ENCODE data around the gene EEF1A2.

EEF1A2 gene

GRCh38 chr20:63539092-63539430 is 40.2 kb upstream of the EEF1A2 start:
- no peaks in the 10 kb centered on the region for H4K20me1 ChIP-seq (ENCODE audit: insufficient read depth, low read length)
- H3K9ac ChIP-seq (ENCODE audit: low read length) = no peak overlapping the region
- no peaks in the 10 kb centered on the region for H3K79me2 ChIP-seq (ENCODE audit: low read length)
- no peaks in the 10 kb centered on the region for H3K9me3 ChIP-seq (replicated peaks; ENCODE audit: insufficient read depth, low read length)
- no peak overlapping the region for H3K27ac ChIP-seq (ENCODE audit: low read length)
- no peaks in the 10 kb centered on the region for H3K9me2 ChIP-seq (replicated peaks; ENCODE audit: insufficient read depth, low read length)
- H3K4me1 ChIP-seq (ENCODE audit: low read length) = peaks cover 7% of the 10 kb centered on the region; the same call in 1 of the 2 replicates
- H2AFZ ChIP-seq (ENCODE audit: low read length) = no peak overlapping the region
- no peak for DNase-seq
- no peak overlapping the region for H3K4me2 ChIP-seq (ENCODE audit: low read depth, low read length)
- no peaks in the 10 kb centered on the region for H3K36me3 ChIP-seq (replicated peaks; ENCODE audit: insufficient read depth, low read length)
- TF ChIP-seq EZH2phosphoT487 (IDR thresholded peaks at IDR 0.05; ENCODE audit: low read length) = no peak
- no peak for TF ChIP-seq EZH2 (optimal IDR thresholded peaks at IDR 0.05; ENCODE audit: low read depth, low read length)
- TF ChIP-seq CTCF (IDR thresholded peaks at IDR 0.05; ENCODE audit: low read length) = no peak
- 0 out of 2 replicates have a peak, but pooled peaks cover 4% of the 10 kb centered on the region for H3F3A ChIP-seq (ENCODE audit: insufficient read depth, low read length)
- H3K4me3 ChIP-seq (ENCODE audit: low read length) = no peak overlapping the region
- H3K27me3 ChIP-seq (replicated peaks; ENCODE audit: insufficient read depth, low read length) = peaks cover 53% of the 10 kb centered on the region

GRCh38 chr20:63538204-63539091 is 39.6 kb upstream of the EEF1A2 start:
- no peak overlapping the region for H3K4me3 ChIP-seq (ENCODE audit: low read length)

GRCh38 chr20:63537525-63538203 is 38.8 kb upstream of the EEF1A2 start:
- Histone ChIP-seq H3K79me2 (ENCODE audit: low read length) (no peaks in the 10 kb centered on the region), H3K9me2 (replicated peaks; ENCODE audit: insufficient read depth, low read length) (no peaks in the 10 kb centered on the region), H3F3A (ENCODE audit: insufficient read depth, low read length) (0 out of 2 replicates have a peak, but pooled peaks cover 4% of the 10 kb centered on the region), H3K4me3 (ENCODE audit: low read length) (peak overlapping the region; percentile 65), H3K4me1 (ENCODE audit: low read length) (peaks cover 7% of the 10 kb centered on the region; the same call in 1 of the 2 replicates), H3K4me2 (ENCODE audit: low read depth, low read length) (peak overlapping the region; percentile 98), H3K9me3 (replicated peaks; ENCODE audit: insufficient read depth, low read length) (no peaks in the 10 kb centered on the region), H2AFZ (ENCODE audit: low read length) (peak overlapping the region; percentile 98), H3K27me3 (replicated peaks; ENCODE audit: insufficient read depth, low read length) (peaks cover 48% of the 10 kb centered on the region), H4K20me1 (ENCODE audit: insufficient read depth, low read length) (no peaks in the 10 kb centered on the region), H3K27ac (ENCODE audit: low read length) (peak overlapping the region; percentile 61; the same call in 1 of the 2 replicates), H3K36me3 (replicated peaks; ENCODE audit: insufficient read depth, low read length) (no peaks in the 10 kb centered on the region), H3K9ac (ENCODE audit: low read length) (peak overlapping the region; percentile 69; the same call in 1 of the 2 replicates)
- peak; percentile 96 for DNase-seq
- TF ChIP-seq EZH2phosphoT487 (IDR thresholded peaks at IDR 0.05; ENCODE audit: low read length) = no peak
- peak; percentile 87 for TF ChIP-seq CTCF (IDR thresholded peaks at IDR 0.05; ENCODE audit: low read length)

More at GRCh38 chr20:63538204-63539091, 39.6 kb upstream of the EEF1A2 start:
- Histone ChIP-seq H3K4me1 (ENCODE audit: low read length) (peaks cover 7% of the 10 kb centered on the region; the same call in 1 of the 2 replicates), H2AFZ (ENCODE audit: low read length) (0 out of 2 replicates have a peak overlapping the region, but pooled peaks have one; percentile 23), H4K20me1 (ENCODE audit: insufficient read depth, low read length) (no peaks in the 10 kb centered on the region), H3K27ac (ENCODE audit: low read length) (no peak overlapping the region), H3K9me3 (replicated peaks; ENCODE audit: insufficient read depth, low read length) (no peaks in the 10 kb centered on the region), H3K9ac (ENCODE audit: low read length) (no peak overlapping the region), H3K36me3 (replicated peaks; ENCODE audit: insufficient read depth, low read length) (no peaks in the 10 kb centered on the region), H3K9me2 (replicated peaks; ENCODE audit: insufficient read depth, low read length) (no peaks in the 10 kb centered on the region), H3F3A (ENCODE audit: insufficient read depth, low read length) (0 out of 2 replicates have a peak, but pooled peaks cover 4% of the 10 kb centered on the region), H3K79me2 (ENCODE audit: low read length) (no peaks in the 10 kb centered on the region), H3K4me2 (ENCODE audit: low read depth, low read length) (peak overlapping the region; percentile 98), H3K27me3 (replicated peaks; ENCODE audit: insufficient read depth, low read length) (peaks cover 53% of the 10 kb centered on the region)
- TF ChIP-seq EZH2phosphoT487 (IDR thresholded peaks at IDR 0.05; ENCODE audit: low read length) = no peak
- TF ChIP-seq EZH2 (optimal IDR thresholded peaks at IDR 0.05; ENCODE audit: low read depth, low read length) = no peak
- TF ChIP-seq CTCF (IDR thresholded peaks at IDR 0.05; ENCODE audit: low read length) = no peak
- DNase-seq = no peak

All from MM.1S (cell line).